Stimulated activated CD8-positive, alpha-beta memory T cell treated with anti-CD3 and anti-CD28 coated beads, Interleukin-12 subunit alpha, Interleukin-12 subunit beta, amount 100 ng/mL, for 1 hour (primary cell): ENCODE results near the gene NAGA.
"Not testable (repeated sequence)": the region's sequence is repeated elsewhere in the genome, so short reads cannot be mapped to it uniquely, and the experiment has no call there.

Experiments used
- DNase-seq: peaks from one replicate; pipeline ENCODE4 v3.0.0-alpha.2; 2020; ENCODE audit warnings: low read depth

Gene NAGA

DNA sequence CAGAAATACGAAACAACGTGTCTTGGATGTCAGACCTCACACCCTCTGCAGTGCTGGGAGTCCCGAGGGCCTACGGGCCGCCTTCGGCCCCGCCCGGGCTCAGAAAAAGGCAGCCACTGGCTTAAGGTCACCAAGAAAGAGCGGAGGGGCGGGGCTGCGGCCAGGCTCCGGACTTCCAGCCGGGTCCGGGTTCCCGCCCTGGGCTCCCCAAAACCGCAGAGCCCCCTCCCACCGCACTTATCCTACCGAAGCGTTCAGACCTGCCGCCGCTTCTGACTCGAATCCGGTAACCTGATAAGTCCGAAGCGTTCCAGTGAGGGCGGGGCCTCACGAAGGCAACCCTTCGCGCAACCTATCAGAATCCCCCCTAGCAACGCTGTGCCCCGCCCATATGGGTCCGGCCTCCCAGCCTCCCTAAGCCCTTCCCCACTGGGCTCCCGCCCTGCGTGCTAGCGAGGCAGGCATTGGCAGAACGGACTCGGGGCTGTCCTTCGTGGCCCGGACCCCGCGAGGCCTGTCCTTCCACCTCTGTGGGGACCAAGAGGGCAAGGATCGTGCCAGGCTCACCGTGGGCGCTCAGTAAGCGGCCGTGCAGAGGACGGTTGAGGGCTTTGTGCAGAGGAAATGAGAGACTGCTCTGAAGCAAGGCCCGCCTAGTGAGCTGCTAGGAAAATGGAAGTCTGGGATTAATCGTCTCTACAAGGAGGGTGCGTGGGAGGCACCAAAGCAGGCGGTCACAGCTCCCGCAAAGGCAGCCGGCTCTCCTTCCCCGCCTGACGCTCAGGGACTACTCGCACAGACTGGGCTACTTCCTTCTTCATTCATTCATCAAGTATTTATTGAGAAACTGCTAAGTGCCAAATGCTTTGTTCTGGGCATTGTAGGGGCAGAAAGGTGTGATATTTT is at the start of gene NAGA:
NAGA (minus strand) TSS at position 296 of the 906 bp plus-strand sequence. CDS start 515 bp downstream, outside the sequence.
- peak; percentile 85 for DNase-seq

DNA sequence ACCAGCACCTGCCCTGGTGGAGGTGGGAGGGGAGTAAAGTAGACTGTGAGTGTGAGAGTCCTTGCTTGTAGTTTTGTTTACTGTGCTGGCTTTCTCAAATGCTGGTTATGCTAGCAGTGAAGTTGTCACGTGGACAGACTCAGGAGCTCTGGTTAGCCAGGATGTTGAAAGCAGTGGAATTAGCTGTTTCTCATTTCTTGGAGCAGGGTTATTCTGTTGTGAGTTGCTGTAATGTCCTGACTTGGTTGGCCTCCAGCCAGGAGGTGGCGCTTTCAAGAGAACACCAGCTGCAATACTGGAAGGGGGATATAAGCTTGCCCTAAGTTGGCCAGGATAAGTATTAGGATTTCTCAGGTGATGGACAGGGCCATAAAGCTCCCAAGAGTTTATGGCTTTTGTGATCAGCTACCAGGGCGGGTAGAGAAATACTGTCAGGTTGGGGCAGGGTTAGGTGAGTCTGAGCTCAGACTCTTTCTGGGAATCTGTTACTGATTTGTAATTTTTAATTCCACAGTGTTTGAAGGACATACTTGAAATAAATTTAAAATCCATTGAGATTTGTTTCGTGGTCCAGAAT is 46.3 kb upstream of the NAGA start:
- no peak for DNase-seq

DNA sequence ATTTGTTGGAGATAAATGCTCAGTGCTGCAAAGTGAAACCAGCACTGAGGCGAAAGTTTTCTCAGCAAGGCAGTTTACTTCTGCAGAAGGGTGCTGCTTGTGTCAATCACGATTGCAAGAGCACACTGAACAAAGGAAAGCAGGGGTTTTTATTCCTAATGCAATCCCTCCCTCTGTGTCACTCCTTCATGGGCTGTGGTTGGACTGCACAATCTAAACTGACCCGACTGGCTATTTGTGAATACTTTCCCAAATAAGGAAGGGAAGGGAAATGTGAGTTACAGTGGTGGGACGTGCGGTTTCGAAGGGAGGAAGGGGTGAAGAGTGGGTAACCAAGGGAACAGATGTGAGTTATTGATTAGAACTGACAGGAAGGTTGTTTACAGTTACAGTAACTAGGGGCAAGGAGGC is 44.8 kb upstream of the NAGA start:
- DNase-seq, result not testable (repeated sequence)

DNA sequence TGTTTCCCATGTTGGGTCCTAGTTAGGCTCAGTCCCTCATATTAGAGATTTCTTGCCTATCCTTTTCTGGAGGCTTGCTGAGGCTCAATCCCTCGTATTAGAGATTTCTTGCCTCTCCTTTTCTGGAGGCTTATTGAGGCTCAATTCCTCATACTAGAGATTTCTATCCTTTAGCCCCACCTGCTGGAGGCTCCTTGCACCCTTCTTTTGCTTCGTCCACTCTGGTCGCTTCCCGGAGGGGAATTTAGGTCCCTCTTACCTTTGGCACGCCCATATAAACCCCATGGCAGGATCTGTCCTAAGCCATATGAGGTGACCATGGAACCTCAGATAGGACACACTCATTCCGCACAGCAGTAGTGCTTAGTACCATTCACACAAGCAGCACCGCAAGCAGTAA is 44.1 kb upstream of the NAGA start:
- DNase-seq, result no peak

DNA sequence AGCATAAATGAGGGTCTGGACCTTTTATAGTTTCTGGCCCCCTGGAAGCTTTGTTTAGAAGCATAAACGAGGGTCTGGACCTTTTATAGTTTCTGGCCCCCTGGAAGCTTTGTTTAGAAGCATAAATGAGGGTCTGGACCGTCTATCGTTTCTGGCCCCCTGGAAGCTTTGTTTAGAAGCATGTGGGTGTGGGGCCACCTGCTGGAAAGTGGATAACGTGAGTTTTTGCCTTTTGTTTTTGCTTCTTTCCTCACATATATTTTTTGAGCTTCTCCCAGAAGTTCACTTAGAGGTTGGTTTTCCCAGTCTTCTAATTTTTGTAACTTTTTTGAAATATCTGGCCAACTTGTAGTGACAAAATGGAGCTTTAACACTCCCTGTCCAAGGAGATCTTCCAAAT is 42.2 kb upstream of the NAGA start:
- DNase-seq, result not testable (repeated sequence)

DNA sequence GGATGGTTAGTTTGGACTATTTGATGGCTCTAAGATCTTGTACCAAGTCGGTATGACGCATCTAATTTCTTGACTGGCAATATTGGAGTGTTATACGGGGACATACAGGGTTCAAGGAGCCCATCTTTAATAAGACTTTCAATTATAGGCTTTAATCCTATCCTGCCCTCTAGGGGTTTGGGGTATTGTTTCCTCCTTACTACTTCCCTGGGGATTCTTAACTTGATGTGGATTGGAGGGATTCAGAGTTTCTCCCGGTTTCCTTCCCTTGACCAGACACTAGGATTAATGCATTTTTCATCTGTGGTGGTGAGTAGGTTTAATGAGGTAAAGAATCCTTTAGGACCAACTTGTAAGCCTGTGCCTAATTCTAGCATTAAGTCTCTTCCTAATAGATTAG is 41.2 kb upstream of the NAGA start:
- no peak for DNase-seq

DNA sequence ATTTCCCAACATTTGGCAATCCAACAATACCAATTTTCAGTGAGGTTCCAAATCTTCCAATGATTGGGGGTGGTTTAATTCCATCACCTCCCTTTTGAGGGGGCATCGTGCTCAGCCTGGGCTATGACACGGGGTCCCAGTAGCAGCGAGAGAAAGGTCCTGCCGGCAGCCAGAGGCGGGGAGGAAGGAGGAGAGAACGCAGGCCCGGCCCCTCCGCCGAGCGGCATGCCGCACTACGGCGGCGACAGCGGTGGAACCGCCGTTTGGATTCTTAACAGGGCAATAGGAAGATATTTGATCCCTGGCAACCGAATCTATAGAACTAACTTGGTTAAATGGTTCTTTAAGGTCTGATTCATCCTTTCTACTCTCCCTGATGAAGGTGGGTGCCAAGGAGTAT is 38.2 kb upstream of the NAGA start:
- DNase-seq, result no peak

DNA sequence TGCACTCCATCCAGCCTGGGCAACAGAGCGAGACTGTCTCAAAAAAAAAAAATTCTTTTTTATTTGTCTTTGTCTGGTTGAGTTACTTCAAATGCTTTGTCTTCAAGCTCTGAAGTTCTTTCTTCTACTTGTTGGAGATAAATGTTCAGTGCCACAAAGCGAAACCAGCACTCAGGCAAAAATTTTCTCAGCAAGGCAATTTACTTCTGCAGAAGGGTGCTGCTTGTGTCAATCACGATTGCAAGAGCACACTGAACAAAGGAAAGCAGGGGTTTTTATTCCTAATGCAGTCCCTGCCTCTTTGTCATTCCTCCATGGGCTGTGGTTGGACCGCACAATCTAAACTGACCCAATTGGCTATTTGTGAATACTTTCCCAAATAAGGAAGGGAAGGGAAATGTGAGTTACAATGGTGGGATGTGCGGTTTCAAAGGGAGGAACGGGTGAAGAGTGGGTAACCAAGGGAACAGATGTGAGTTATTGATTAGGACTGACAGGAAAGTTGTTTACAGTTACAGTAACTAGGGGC is 33.8 kb upstream of the NAGA start:
- DNase-seq, result not testable (repeated sequence)

DNA sequence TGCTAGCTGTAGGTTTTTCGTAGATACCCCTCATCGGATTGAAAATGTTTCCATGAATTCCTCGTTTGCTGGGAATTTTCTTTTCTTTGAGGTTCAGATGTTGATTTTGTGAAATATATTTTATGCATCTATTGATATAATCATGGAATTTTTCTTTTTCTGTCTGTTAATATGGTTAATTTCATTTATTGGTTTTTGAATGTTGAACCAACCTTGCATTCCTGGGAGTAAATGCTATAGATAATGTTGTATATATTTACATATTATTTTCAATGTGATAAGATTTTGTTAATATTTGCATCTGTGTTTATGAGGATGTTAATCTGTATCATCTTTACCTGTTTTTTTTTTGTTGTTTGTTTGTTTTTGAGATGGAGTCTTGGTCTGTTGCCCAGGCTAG is 30.6 kb upstream of the NAGA start:
- no peak for DNase-seq

DNA sequence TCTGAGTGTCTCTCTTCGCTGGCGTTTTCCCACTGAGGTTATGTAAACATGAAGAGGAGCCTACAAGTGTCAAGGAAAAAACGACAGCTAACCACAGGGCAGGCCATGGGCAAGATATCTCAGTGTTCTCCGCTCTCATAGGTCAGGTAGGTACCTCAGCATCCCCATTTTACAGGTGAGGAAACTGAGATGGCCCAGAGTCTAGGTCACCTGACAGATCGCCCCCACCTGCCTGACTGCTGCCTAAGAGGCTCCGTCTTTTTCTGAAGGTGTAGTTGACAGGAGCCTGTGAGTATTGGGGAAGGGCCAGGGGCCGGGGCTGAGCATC is 20.8 kb upstream of the NAGA start:
- DNase-seq, result no peak

DNA sequence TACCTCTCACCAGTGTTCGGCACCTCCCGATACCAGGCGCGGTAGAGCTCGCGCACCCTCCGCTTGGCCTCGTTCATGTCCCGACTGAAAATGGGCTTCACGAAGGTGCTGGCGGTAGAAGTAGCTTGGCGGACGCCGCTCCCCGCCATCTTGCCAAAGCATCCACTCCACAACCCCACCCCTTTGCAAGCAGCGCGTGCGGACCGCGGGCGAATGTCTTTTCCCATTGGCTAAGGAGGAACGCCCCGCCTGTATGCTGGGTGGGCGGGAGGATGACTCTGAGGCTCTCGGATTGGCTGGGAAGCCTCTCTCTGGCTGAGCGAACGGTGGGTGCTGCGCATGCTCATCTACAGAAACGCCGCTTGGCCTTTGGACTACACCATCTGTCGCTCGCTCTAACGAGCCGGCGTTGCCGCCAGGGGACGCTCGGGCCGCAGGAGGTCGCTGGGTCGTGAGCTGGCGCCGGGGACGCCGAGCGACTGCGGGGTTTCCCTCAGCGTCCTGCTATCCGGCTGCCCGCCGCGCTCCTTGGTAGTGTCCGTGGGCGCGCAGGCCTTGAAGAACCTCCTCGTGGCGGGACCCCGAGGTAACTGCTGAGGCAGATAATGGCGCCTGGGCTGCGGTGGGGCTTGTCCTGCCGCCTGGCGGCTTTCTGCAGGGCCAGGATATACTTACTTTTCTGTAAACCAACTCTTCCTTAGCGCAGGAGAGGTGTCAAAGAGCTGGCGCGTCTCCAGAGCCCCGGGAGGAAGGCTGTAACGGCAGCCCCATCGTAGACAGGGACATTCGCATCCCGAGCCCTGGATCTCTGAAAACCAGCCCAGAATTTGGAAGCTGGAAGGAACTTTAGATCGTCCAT is 20.2 kb upstream of the NAGA start, which contains the start of gene NDUFA6:
NDUFA6 (minus strand) TSS at position 177 of the 859 bp plus-strand sequence; CDS start at position 149, 28 bp downstream.
- DNase-seq, result peak; percentile 96

DNA sequence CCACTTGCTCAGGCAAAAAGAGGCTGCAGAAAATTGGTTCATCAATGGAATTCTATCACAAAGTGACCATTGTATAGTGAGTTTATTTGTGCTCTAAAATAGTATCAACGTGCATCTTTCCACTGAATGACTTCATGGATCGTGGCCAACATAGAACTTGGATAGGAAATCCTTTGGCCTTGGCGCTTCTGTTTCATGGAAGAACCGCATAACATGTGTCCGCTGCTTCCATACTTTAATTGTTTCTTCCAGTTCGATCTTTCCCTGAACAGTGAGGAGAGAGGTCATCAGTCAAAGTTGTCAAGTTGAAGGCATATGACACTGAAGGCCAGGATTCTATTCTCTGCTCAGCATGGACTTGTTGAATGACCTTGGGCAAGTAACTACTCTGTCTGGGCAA is 15.4 kb upstream of the NAGA start:
- DNase-seq, result no peak

DNA sequence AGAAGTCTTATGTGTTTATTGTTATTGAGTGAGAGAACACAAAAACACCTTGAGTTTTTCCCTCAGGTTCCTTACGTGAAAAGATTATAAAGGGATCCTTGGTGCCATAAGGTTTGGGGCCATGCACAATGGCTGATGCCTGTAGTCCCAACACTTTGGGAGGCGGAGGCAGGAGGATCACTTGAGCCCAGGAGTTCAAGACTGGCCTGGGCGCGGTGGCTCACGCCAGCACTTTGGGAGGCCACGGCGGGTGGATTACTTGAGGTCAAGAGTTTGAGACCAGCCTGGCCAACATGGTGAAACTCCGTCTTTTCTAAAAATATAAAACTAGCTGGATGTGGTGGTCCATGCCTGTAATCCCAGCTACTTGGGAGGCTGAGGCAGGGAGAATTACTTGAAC is 14.3 kb upstream of the NAGA start:
- no peak for DNase-seq

DNA sequence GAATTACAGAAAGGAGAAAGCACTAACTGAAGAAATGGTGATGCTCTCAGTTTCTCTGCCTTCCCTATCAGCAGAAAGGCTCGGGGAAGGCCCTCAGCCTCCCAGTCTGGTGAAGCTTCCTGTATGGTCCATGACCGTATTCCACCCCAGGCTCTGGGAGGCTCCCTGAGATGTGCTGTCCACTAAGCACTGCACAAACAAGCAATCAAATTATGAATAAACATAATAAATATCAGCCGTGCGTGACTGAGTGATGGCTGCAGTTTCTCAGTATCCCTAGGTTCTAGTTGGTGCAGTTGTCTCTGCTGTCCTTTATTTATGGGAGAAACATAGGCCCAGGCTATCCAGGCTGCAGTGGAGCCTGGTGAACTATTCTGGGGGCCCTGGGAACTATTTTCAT is 12.5 kb upstream of the NAGA start:
- DNase-seq, result no peak

DNA sequence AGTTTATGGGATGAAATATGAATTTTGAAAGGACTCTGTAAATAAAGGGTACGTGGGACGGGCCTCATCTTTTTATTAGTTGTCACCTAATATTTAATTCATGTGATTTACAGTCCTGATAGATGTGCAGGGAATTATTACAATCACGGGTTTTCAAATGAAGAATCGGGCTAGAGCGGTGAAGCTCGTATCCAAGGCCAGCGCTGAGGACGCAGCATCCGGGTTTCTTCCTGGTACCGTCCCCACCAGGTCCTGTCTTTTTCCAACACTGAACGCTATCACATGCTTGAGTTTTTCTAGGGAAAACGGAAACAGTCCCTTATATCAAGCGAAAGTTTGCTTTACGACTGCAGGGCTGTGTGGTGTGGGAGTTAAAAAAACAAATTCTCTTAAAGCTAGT is 9.7 kb upstream of the NAGA start:
- no peak for DNase-seq

DNA sequence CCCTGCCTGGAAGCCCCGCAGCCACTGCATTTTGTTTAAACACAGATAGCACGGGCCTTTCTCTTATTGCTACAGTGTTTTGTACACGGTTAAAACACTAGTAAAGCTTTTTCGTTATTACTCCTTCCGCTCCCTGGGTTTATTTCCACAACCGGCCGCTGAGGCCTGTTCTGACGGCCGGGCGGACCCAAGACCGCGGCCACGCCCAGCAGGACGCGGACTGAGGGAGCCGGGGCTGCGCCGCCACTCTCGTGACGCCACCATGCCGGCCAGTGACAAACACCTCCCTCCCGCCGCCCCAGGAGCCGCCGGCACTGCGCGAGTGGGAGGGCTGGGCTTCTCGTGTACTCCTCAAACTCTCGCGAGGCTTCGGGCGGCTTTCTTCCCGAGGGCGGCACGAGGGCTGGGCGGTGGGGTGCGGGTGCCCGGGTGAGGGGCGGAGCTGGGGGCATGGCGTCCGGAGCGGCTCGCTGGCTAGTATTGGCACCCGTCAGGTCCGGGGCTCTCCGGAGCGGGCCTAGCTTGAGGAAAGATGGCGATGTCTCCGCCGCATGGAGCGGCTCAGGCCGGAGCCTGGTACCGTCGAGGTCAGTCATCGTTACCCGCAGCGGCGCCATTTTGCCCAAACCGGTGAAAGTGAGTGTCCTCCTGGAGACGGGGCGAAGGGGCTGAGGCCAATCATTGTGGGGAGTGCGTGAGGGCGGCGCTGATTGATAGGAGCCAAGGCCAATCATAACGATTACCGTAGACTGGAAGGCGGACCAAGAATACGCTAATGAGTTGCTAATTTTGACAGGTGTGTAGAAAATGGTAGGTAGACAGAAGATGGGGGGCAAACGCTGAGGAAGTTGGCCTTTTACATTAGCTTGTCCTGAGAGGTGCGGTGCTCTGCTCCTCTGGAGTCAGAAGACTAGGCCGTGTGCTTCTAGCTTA is 9.0 kb upstream of the NAGA start, which contains the start of gene SMDT1:
SMDT1 (plus strand) TSS at position 382 of the 933 bp plus-strand sequence; CDS start at position 451, 69 bp downstream.
- DNase-seq, result peak; percentile 96

DNA sequence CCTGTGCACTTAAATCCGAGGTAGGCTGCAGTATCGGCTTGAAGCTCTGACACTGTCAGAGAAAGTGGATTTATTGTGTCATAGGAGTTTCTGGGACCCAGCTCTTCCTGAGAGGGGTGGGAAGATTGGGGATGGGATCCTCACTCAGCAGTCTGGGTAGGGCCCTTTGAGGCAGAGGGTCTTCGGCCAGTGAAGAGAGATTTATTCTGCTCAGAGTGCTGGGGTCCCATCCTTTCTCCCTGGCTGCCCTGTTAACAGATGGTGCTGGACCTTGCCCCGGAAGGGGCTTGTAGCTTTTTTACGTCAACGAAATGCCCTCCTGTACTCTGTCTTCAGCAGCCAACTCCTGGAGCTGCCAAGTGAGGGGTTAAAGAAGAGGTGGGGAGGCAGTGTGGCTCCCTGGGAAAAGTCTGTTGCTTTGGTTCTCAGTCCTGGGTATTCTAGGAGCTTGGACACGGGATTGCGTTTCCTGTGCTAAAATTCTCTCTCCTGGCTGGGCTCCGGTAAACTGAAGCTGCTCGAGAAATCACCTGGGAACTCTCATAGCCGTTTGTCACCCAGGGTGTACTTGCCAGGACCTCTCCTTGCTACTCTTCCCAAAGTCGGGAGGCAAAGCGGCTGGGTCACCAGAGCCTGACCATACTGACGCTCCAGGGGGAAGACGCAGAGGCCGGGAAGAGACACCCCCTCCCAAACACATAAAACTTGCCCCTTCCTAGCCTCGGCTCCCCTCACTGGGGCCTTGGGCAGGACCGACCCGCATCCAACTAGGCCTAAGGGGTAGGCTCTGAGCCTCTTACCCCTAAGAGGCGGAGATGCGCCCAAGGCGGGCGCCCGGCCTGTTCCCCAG is 8.1 kb upstream of the NAGA start:
- DNase-seq, result no peak

DNA sequence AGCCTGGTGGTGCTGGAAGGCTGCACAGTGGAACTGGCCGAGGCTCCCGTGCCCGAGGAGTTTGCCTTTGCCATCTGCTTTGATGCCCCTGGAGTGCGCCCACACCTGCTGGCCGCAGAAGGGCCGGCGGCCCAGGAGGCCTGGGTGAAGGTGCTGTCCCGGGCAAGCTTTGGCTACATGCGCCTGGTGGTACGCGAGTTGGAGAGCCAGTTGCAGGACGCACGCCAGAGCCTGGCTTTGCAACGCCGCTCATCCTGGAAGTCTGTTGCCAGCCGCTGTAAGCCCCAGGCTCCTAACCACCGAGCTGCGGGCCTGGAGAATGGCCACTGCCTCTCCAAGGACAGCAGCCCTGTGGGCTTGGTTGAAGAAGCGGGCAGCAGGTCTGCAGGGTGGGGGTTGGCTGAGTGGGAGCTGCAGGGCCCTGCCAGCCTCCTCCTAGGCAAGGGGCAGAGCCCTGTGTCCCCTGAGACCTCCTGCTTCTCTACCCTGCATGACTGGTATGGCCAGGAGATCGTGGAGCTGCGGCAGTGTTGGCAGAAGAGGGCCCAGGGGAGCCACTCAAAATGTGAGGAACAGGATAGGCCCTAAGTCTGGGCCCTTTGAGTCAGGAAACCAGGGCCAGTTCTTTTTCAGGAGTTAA is 7.0 kb upstream of the NAGA start:
- no peak for DNase-seq

DNA sequence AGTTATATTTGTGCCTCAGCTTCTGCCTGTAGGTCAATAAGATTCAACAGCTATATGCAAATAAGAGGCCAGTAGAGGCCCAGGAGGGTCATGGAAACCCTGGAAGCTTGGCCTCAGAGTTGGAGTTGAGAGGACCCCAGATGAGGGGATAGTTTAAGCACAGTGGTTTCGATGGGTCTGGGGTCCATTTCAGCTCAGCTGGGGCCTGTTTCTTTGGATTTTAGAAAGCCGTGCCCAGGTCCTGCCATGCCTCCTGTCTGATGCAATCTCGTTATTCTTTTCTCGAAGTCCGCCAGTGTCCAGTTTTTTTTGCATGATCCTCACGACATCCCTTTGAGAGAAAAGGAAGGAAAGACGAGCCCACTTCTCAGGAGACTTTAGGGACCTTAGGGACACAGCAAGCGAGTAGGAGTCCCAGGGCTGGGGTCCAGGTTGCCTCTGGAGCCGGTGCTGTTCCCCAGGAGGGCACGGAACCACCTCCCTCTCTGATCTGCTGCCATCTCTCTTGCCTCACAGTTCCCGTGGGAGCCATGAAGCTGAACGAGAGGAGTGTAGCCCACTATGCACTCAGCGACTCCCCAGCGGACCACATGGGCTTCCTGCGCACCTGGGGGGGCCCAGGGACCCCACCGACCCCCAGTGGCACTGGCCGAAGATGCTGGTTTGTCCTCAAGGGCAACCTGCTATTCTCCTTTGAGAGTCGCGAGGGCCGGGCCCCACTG is 6.3 kb upstream of the NAGA start:
- no peak for DNase-seq
